GM19468 (cell line): ENCODE results near the gene YKT6.
A peak's percentile ranks its signal among the peaks of the same experiment; 100 is the strongest.

Source experiments
- ATAC-seq: cut with Tn5 transposase; IDR thresholded peaks from one replicate; pipeline ENCODE4 v1.9.1; 2021; ENCODE audit warnings: mild to moderate bottlenecking, moderate library complexity, moderate number of reproducible peaks; ENCODE audit not compliant: unreplicated experiment; ENCODE audit errors: extremely low read depth

Gene YKT6

GRCh38 chr7:44200699-44201461, at the start of gene YKT6:
YKT6 (plus strand) TSS chr7:44200978; CDS start chr7:44201136, 158 bp downstream.
- peak; percentile 95 for ATAC-seq

DNA sequence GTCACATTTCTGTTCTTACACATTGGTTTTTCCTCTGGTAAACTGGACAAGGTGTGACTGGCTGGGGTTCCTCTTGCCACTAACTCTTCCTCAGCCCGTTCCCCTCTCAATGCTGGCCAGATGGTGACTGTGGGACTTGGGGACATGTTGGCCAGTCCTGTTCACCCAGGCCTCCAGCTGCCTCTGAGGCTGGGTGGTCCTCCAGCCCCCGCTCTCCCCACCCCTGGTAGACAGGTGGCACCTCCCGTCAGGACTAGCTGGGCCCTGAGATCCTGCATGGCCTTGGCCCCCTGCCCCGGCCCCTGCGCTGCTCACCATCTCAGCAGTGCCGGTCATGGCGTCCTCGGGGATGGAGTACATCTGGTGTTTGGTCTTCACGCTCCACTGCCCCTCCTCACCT, 48.8 kb upstream of the YKT6 start:
- ATAC-seq: no peak

DNA sequence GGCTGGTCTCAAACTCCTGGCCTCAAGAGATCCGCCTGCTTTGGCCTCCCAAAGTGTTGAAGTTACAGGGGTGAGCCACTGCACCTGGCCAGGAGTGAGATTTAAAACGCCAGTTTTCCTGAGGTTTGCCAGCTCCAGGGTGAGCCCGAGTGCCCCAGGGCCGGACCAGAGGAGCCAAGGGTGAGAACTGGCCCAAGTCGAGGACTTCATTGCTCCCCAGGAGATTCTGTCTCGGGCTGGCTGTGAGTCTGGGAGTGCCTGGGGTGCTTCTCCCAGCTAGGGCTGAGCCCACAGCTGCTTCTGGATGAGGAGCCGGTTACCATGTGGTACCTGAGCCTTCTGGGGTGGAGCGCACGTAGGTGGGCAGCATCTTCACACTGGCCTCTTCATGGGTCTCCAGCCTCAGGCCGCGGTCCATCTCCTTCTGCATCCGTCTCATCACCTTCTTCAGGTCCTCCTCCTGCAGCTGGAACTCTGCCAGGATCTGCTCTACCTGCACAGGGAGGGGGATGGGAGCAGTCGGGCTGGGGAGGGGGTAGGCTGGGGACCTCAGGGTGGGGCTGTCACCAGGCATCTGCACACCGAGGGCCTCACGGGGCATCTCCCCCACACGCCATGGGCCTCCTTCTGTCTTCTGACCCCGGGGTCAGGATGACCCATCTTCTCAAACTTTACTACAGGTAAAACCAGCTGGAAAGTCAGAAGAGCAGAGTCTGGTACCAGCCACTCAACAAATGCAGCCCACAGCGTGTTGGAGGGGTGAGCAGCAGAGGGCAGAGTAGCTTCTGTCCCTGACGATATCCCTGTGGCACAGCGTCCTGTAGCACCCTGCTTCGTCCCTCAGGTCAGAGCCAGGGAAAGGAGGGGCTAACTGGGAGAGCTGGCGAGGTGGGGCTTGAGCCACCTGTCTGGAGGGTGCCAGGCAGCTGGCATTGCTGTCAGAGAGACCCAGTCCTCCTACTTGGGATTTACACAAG, 47.5 kb upstream of the YKT6 start:
- no peak for ATAC-seq

DNA sequence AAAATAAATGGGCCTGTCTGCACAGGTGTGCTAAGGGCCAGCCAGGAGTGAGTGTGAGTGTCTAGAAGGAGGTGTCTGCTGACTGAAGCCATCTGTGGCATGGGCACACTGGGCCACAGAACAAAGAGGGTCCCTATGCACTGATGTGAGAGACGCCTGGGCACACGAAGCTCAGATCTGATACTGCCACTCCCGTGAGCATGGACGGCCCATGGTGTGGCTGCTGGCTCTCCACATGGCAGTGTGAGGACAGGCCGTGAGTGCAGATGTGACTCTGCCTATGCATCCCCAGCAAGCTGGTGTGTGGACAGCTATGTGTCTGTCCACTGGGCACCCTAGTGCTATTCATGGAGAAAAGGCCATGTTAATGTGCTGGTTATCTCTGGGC, 46.8 kb upstream of the YKT6 start:
- no peak for ATAC-seq

GRCh38 chr7:44154703-44155102, 46.1 kb upstream of the YKT6 start:
- ATAC-seq: no peak

- ATAC-seq: no peak
Measured at GRCh38 chr7:44155191-44156185, 45.3 kb upstream of the YKT6 start.

DNA sequence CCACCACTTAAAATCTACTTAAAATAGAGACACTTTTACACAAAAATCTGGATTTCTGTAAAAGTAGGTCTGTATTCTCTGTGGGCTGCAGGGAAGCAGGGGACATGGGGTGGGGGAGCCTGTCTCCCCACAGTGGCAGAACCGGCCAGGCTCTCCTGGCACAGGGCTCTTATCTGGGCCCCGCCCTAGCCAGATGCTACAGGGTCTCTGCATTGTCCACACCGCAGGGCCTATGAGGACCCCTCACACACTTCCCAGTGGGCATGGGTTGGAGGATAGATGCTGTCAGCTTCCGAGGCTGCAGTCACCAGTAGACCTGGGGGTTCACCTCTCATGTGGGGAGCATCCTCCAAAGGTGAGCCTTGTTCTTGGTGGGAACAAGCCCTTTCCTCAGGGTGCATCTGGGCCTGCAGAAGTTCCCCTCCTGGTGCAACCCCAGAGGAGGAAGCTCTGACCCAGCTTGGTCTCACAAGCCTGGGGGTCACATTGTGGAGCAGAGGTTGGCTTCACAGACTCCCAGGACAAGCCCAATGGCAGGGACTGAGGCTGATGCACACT, 44.2 kb upstream of the YKT6 start:
- ATAC-seq: no peak

GRCh38 chr7:44157116-44158080, 43.4 kb upstream of the YKT6 start:
- ATAC-seq: no peak

- ATAC-seq: no peak
Measured at GRCh38 chr7:44158096-44158872, 42.5 kb upstream of the YKT6 start.

DNA sequence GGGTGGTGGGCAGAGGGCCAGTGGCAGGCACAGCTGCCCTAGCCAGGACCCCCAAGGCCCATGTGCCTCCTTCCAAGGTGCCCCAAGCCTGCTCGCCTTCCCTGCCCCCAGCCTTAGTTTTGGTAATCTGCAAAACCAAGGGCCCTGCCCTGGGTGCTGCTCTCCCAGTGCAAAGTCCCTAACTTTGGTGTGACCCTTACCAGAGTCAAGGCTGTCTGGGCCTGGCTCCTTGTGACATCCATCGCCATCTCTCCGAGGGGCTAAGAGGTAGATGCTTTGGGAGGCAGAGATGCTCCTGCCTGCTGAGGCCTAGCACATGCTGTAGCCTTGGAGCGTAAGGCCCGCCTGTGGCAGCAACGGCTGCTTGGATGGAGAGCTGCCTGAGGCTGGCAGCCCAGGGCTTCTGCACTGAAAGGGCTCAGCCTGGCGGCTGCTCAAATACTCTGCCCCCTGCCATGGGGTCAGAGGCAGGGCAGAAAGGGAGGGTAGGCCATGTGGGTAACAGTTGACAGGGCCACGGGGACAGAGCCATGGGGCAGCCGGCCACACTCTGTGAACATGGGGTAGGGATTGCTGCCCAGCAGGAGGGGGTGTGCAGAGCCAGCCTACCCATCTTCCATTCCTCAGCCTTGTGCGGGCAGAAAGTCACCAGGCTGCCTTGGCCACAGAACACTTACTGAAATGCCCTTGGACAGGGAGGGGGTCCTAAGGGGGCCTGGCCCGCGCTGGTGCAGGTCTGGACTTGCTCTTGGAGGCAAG, 41.7 kb upstream of the YKT6 start:
- no peak for ATAC-seq

DNA sequence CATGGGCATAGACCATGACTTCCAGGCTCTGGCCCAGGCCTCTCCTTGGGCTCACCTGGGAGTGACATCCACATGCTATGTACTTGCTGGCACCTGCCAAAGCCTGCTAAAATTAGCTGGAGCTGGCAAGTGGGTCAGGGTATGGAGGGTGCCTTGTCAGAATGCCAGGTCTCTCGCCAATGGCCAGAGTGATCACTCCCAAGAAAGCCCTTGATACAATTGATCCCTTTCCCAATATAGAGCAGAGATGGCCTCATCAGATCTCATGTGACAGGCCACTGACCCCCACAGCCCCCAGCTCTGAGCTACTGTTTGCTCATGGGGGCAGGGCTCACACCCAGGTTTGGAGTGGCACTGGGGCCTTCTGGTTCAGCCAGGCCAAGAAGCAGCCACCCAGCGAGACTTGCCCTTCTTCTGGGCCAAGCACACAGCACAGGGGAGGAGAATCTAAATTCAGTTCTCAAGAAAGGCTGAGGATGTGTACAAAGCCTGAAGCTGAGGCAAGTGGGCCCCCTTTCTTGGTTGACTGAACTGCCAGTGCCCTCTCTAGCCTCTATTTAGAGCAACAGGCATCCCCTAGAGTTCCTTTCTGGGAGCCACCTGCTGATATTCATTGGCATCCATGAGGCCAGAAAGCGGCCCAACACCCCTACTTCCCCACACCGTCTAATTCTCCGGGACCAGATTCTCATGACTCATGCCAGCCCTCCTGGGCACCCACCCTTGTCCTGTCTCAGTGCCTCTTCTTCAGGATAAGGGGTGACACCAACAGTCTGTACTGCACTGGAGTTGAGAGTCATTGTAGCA, 40.8 kb upstream of the YKT6 start:
- ATAC-seq: no peak

- ATAC-seq: no peak
Measured at GRCh38 chr7:44161371-44161770, 39.4 kb upstream of the YKT6 start.

GRCh38 chr7:44162179-44162578, 38.6 kb upstream of the YKT6 start:
- no peak for ATAC-seq

DNA sequence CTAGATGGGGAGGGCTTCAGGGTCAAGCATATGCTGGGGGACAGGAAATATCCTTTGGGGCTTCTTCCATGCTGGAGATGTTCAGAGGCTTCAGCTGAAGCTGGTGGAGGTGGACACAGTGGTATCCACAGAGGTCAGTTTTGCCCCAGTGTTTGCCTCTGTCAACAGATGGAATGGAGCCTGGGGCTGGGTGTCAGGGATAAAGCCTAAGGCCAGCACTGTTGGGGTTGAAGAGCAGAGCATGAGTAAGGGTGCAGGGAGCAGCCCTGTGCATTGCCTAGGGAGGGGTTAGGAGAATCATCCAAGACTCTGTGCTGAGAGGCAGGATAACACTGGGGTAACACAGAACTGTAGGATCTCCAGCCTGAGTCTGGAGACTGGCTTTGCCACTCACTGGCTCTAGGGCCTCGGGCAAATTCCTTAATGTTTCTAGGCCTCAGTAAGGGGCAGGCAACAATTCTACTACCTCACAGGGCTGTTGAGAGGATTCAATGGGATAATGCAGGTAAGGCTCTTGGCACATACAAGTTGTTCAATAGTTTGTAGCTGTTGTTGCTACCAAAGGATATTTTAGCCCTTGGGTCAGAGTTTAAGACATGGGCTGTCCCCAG, 37.9 kb upstream of the YKT6 start:
- ATAC-seq: no peak

DNA sequence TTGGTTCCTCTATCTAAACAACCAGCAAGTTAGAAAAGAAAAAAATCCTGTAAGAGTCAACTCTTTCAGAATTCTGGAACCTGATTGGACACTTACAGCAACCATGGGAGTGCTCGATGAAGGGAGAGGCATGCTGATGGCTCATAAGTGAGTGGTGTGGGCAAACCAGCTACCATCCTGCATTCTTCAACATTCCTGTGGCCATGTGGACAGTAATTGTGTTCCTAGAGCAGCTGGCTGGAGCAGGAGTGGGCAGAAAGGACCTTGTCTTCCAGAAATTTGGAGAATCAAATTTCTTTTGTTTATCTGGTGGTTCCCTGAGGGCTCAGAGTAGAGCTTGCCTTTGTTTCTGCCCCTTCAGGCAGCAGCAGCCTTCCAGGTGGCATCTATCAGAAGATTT, 37.2 kb upstream of the YKT6 start:
- no peak for ATAC-seq

- no peak for ATAC-seq
Measured at GRCh38 chr7:44167920-44168319, 32.9 kb upstream of the YKT6 start.
